ENCODE measurements around the gene CUL1.

GRCh38 chr7:148738737-148739535 lies 40.2 kb downstream of the CUL1 start:
- TF ChIP-seq CTCF (IDR thresholded peaks at IDR 0.05 in 2 of 3, conservative IDR thresholded peaks at IDR 0.05 in 1 of 3; ENCODE audit: borderline replicate concordance in 1 of 3, insufficient read depth in 1 of 3, low read depth in 2 of 3, low read length in 2 of 3) (no peak), ZNF274 (IDR thresholded peaks at IDR 0.05; ENCODE audit: low read depth, low read length) (no peak), RAD21 (IDR thresholded peaks at IDR 0.05; ENCODE audit: low read depth) (no peak), CBX3 (IDR thresholded peaks at IDR 0.05; ENCODE audit: low read depth) (no peak), EZH2 (IDR thresholded peaks at IDR 0.05) (no peak), CEBPB (IDR thresholded peaks at IDR 0.05; ENCODE audit: low read depth) (no peak), POLR2AphosphoS5 (IDR thresholded peaks at IDR 0.05; ENCODE audit: low read depth, low read length) (no peak), EGR1 (IDR thresholded peaks at IDR 0.05; ENCODE audit: low read depth) (no peak), SRF (IDR thresholded peaks at IDR 0.05; ENCODE audit: low read depth) (no peak), POLR2A (IDR thresholded peaks at IDR 0.05; ENCODE audit: borderline replicate concordance, extremely low read depth, insufficient read depth, insufficient read length) (no peak), ELF1 (IDR thresholded peaks at IDR 0.05; ENCODE audit: borderline replicate concordance, low read depth) (no peak), EZH2phosphoT487 (IDR thresholded peaks at IDR 0.05; ENCODE audit: borderline replicate concordance) (no peak)
- TF ChIP-seq, protein P1, sequence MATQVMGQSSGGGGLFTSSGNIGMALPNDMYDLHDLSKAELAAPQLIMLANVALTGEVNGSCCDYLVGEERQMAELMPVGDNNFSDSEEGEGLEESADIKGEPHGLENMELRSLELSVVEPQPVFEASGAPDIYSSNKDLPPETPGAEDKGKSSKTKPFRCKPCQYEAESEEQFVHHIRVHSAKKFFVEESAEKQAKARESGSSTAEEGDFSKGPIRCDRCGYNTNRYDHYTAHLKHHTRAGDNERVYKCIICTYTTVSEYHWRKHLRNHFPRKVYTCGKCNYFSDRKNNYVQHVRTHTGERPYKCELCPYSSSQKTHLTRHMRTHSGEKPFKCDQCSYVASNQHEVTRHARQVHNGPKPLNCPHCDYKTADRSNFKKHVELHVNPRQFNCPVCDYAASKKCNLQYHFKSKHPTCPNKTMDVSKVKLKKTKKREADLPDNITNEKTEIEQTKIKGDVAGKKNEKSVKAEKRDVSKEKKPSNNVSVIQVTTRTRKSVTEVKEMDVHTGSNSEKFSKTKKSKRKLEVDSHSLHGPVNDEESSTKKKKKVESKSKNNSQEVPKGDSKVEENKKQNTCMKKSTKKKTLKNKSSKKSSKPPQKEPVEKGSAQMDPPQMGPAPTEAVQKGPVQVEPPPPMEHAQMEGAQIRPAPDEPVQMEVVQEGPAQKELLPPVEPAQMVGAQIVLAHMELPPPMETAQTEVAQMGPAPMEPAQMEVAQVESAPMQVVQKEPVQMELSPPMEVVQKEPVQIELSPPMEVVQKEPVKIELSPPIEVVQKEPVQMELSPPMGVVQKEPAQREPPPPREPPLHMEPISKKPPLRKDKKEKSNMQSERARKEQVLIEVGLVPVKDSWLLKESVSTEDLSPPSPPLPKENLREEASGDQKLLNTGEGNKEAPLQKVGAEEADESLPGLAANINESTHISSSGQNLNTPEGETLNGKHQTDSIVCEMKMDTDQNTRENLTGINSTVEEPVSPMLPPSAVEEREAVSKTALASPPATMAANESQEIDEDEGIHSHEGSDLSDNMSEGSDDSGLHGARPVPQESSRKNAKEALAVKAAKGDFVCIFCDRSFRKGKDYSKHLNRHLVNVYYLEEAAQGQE (IDR thresholded peaks at IDR 0.05; ENCODE audit: low read depth), result no peak
- TF ChIP-seq, protein P2, sequence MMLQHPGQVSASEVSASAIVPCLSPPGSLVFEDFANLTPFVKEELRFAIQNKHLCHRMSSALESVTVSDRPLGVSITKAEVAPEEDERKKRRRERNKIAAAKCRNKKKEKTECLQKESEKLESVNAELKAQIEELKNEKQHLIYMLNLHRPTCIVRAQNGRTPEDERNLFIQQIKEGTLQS (IDR thresholded peaks at IDR 0.05), result no peak

All from HCT116 (cell line).